H9 (cell line): ENCODE data around the gene HS3ST3B1. TPM values are rescaled to one million over a fixed set of nuclear protein-coding genes. Genes with fewer than 3 reads are reported as not detected.
A peak's percentile ranks its signal among the peaks of the same experiment; 100 is the strongest.

ENCODE experiments used
- DNase-seq: peaks from one replicate; pipeline ENCODE4 v3.0.0-alpha.2; 2017
- H2AFZ ChIP-seq: one replicate; pipeline ENCODE4 v1.6.1; 2013; ENCODE audit warnings: mild to moderate bottlenecking, low read length, control low read depth, moderate library complexity
- H2AK5ac ChIP-seq: 2 replicates; pipeline ENCODE4 v1.6.1; 2013; ENCODE audit warnings: low read length, control low read depth, mixed read lengths; ENCODE audit not compliant: insufficient read length
- H2BK120ac ChIP-seq: one replicate; pipeline ENCODE4 v1.6.1; 2013; ENCODE audit warnings: low read depth, mild to moderate bottlenecking, low read length, control low read depth, inconsistent platforms; ENCODE audit not compliant: poor library complexity, severe bottlenecking
- H2BK12ac ChIP-seq: 2 replicates; pipeline ENCODE4 v1.6.1; 2013; ENCODE audit warnings: low read length, control low read depth, mixed read lengths, low read depth; ENCODE audit not compliant: insufficient read length
- H2BK15ac ChIP-seq: 2 replicates; pipeline ENCODE4 v1.6.1; 2013; ENCODE audit warnings: low read depth, low read length, control low read depth
- H2BK20ac ChIP-seq: one replicate; pipeline ENCODE4 v1.6.1; 2013; ENCODE audit warnings: low read depth, mild to moderate bottlenecking, low read length, control low read depth, inconsistent platforms; ENCODE audit not compliant: poor library complexity, severe bottlenecking
- H2BK5ac ChIP-seq: 2 replicates; pipeline ENCODE4 v1.6.1; 2013; ENCODE audit warnings: low read length, control low read depth, mixed read lengths; ENCODE audit not compliant: insufficient read length
- H3K14ac ChIP-seq: 2 replicates; pipeline ENCODE4 v1.6.1; 2013; ENCODE audit warnings: low read length, control low read depth; ENCODE audit not compliant: insufficient read depth
- H3K18ac ChIP-seq: 2 replicates; pipeline ENCODE4 v1.6.1; 2013; ENCODE audit warnings: low read depth, mild to moderate bottlenecking, mixed read lengths, low read length, control low read depth; ENCODE audit not compliant: insufficient read length
- H3K23ac ChIP-seq: 2 replicates; pipeline ENCODE4 v1.6.1; 2013; ENCODE audit warnings: low read length, control low read depth, mixed read lengths, low read depth; ENCODE audit not compliant: insufficient read length
- H3K23me2 ChIP-seq: 2 replicates; pipeline ENCODE4 v1.6.1; 2013; ENCODE audit warnings: low read depth, mild to moderate bottlenecking, mixed read lengths, low read length, control low read depth; ENCODE audit not compliant: insufficient read length, poor library complexity, severe bottlenecking
- H3K27ac ChIP-seq: 2 replicates; pipeline ENCODE4 v1.5.1; 2013; ENCODE audit warnings: low read length, control low read depth, mixed read lengths, low read depth; ENCODE audit not compliant: insufficient read length
- H3K27me3 ChIP-seq: 2 replicates; pipeline ENCODE4 v1.6.1; 2013; ENCODE audit warnings: low read length, control low read depth, inconsistent platforms; ENCODE audit not compliant: insufficient read depth
- H3K4ac ChIP-seq: 2 replicates; pipeline ENCODE4 v1.6.1; 2013; ENCODE audit warnings: low read depth, mild to moderate bottlenecking, control low read depth, inconsistent platforms, low read length, moderate library complexity
- H3K4me1 ChIP-seq: 2 replicates; pipeline ENCODE4 v1.6.1; 2013; ENCODE audit warnings: low read length, control low read depth, inconsistent platforms; ENCODE audit not compliant: insufficient read depth
- H3K4me2 ChIP-seq: 2 replicates; pipeline ENCODE4 v1.6.1; 2013; ENCODE audit warnings: low read length, control low read depth, mixed read lengths; ENCODE audit not compliant: insufficient read length, insufficient read depth
- H3K56ac ChIP-seq: 2 replicates; pipeline ENCODE4 v1.6.1; 2013; ENCODE audit warnings: low read depth, mild to moderate bottlenecking, mixed read lengths, low read length, control low read depth; ENCODE audit not compliant: insufficient read length
- H3K79me1 ChIP-seq: 2 replicates; pipeline ENCODE4 v1.6.1; 2013; ENCODE audit warnings: low read depth, mild to moderate bottlenecking, moderate library complexity, low read length, control low read depth, inconsistent platforms; ENCODE audit not compliant: insufficient read depth, poor library complexity, severe bottlenecking
- H3K79me2 ChIP-seq: 2 replicates; pipeline ENCODE4 v1.6.1; 2013; ENCODE audit warnings: low read length, control low read depth, inconsistent platforms; ENCODE audit not compliant: insufficient read depth
- H3K9ac ChIP-seq: 2 replicates; pipeline ENCODE4 v1.6.1; 2013; ENCODE audit warnings: low read length, control low read depth, mixed read lengths; ENCODE audit not compliant: insufficient read length; ENCODE audit errors: extremely low read depth
- H3K9me3 ChIP-seq: one replicate; pipeline ENCODE4 v1.6.1; 2013; ENCODE audit warnings: low read depth, low read length, inconsistent platforms; ENCODE audit not compliant: control insufficient read depth
- H3T11ph ChIP-seq: one replicate; pipeline ENCODE4 v1.6.1; 2013; ENCODE audit warnings: mild to moderate bottlenecking, low read length, control low read depth, inconsistent platforms
- H4K20me1 ChIP-seq: one replicate; pipeline ENCODE4 v1.6.1; 2013; ENCODE audit not compliant: control insufficient read depth, insufficient read length, insufficient read depth
- H4K5ac ChIP-seq: 2 replicates; pipeline ENCODE4 v1.6.1; 2013; ENCODE audit warnings: low read depth, mild to moderate bottlenecking, mixed read lengths, low read length, control low read depth; ENCODE audit not compliant: insufficient read length
- H4K8ac ChIP-seq: replicated peaks from 2 replicates; pipeline ENCODE4 v1.6.1; 2013; ENCODE audit warnings: low read length, control low read depth, mixed read lengths, low read depth; ENCODE audit not compliant: insufficient read length
- H4K91ac ChIP-seq: 2 replicates; pipeline ENCODE4 v1.6.1; 2013; ENCODE audit warnings: low read depth, mild to moderate bottlenecking, moderate library complexity, mixed read lengths, low read length, control low read depth; ENCODE audit not compliant: insufficient read length
- H3K27ac Mint-ChIP-seq, 3 experiments: 2 replicates in 2 of 3; 3 replicates in 1 of 3; pipeline ENCODE4 v1.8.0; 2020 to 2021; ENCODE audit warnings: mixed read lengths in 3 of 3, mild to moderate bottlenecking in 1 of 3, moderate library complexity in 1 of 3
- H3K27me3 Mint-ChIP-seq: 2 replicates; pipeline ENCODE4 v1.8.0; 2021; ENCODE audit warnings: low read depth, mild to moderate bottlenecking, moderate library complexity, mixed read lengths
- H3K36me3 Mint-ChIP-seq, 3 experiments: 2 replicates in 2 of 3; 3 replicates in 1 of 3; pipeline ENCODE4 v1.8.0; 2020 to 2021; ENCODE audit warnings: low read depth in 3 of 3, mixed read lengths in 3 of 3; ENCODE audit not compliant: insufficient read depth in 1 of 3
- H3K4me1 Mint-ChIP-seq, 2 experiments: 2 replicates each; pipeline ENCODE4 v1.8.0; 2020; ENCODE audit warnings: mixed read lengths in 2 of 2
- H3K4me3 Mint-ChIP-seq, 2 experiments: 2 replicates in 1 of 2; 3 replicates in 1 of 2; pipeline ENCODE4 v1.8.0; 2020 to 2021; ENCODE audit warnings: mild to moderate bottlenecking in 2 of 2, mixed read lengths in 2 of 2, moderate library complexity in 1 of 2
- H3K9me3 Mint-ChIP-seq, 2 experiments: 2 replicates in 1 of 2; 3 replicates in 1 of 2; pipeline ENCODE4 v1.8.0; 2020; ENCODE audit warnings: mild to moderate bottlenecking in 2 of 2, mixed read lengths in 2 of 2, moderate library complexity in 1 of 2
- CTCF ChIP-seq: fragments of 200-600 bp; sonication (generic); conservative IDR thresholded peaks from 3 replicates; pipeline ENCODE4 v1.8.0; 2021; ENCODE audit warnings: antibody characterized with exemption, mild to moderate bottlenecking
- WGBS: extraction: QIAGEN DNeasy Blood & Tissue Kit; methylation state at CpG from one replicate; pipeline ENCODE4 v1.1.7; 2013; ENCODE audit warnings: missing lambda C conversion rate, low lambda C conversion rate, mixed read lengths; ENCODE audit not compliant: insufficient read length; ENCODE audit errors: extremely low coverage; 5-methylcytosine and 5-hydroxymethylcytosine counted together
- total RNA-seq: library from RNA; stranded (reverse); gene quantifications from 2 replicates; pipeline ENCODE4 v1.2.1, GENCODE V29; 2021

Gene HS3ST3B1
- total RNA-seq, 1 experiment from 2014 or later, result 2.8 TPM

- H3K27me3 ChIP-seq, result peaks cover 23% of the 10 kb centered on the region; the same call in 1 of the 2 replicates
- H3K23ac ChIP-seq, result no peak overlapping the region
- H4K5ac ChIP-seq, result no peak overlapping the region
- H3K4me1 Mint-ChIP-seq, result peaks cover 59 to 67% of the 10 kb centered on the region in 2 experiments
- H3K9me3 Mint-ChIP-seq, result 0 out of 5 replicates have a peak, but pooled peaks cover 0 to 3% of the 10 kb centered on the region in 2 experiments
- H3K27ac Mint-ChIP-seq, result peak overlapping the region; percentile 24 to 92 (median 82); a peak in 3 of 7 replicates
- H3K23me2 ChIP-seq, result peaks cover 24% of the 10 kb centered on the region
- no peak overlapping the region for H2BK15ac ChIP-seq
- peak overlapping the region; percentile 11 for H3K18ac ChIP-seq
- no peak overlapping the region for H2BK20ac ChIP-seq
- no peak overlapping the region for H3K56ac ChIP-seq
- peak overlapping the region; percentile 48 for H3K9ac ChIP-seq
- H2BK120ac ChIP-seq, result no peak overlapping the region
- no peaks in the 10 kb centered on the region for H4K20me1 ChIP-seq
- H2BK5ac ChIP-seq, result no peak overlapping the region
- no peaks in the 10 kb centered on the region for H3K9me3 ChIP-seq
- no peak overlapping the region for H4K91ac ChIP-seq
- H2BK12ac ChIP-seq, result no peak overlapping the region
- WGBS, result no CpG with 5 or more reads among the region's 4 CpGs
- no peak overlapping the region for H3K27ac ChIP-seq
- peak overlapping the region; percentile 72 for H3K4me2 ChIP-seq
- no peak overlapping the region for H2AFZ ChIP-seq
- peaks cover 22% of the 10 kb centered on the region; the same call in 1 of the 2 replicates for H3K4me1 ChIP-seq
- peaks cover 0 to 5% (median 4%) of the 10 kb centered on the region in 3 experiments; a peak in 4 of 7 replicates for H3K36me3 Mint-ChIP-seq
- H3K27me3 Mint-ChIP-seq, result peaks cover 41% of the 10 kb centered on the region
- H3K79me2 ChIP-seq, result no peaks in the 10 kb centered on the region; the same call in 1 of the 2 replicates
- DNase-seq, result no peak
- peak overlapping the region; percentile 70 to 80 for H3K4me3 Mint-ChIP-seq
- no peak overlapping the region for H4K8ac ChIP-seq
- H3K79me1 ChIP-seq, result no peaks in the 10 kb centered on the region
- H3K4ac ChIP-seq, result no peak overlapping the region
- peak overlapping the region; percentile 4 for H3T11ph ChIP-seq
- no peak for TF ChIP-seq CTCF
- H2AK5ac ChIP-seq, result no peak overlapping the region
- H3K14ac ChIP-seq, result no peak overlapping the region
Measured at GRCh38 chr17:14308636-14308964, 7.7 kb downstream of the HS3ST3B1 start.
